ENCODE results near the gene TTLL3.

GRCh38 chr3:9807981-9808344 lies 2.1 kb upstream of the TTLL3 start:
- no peak for TF ChIP-seq YY1 (IDR thresholded peaks at IDR 0.05; ENCODE audit: insufficient read depth, insufficient read length)
- TF ChIP-seq ZNF274 (IDR thresholded peaks at IDR 0.05; ENCODE audit: low read depth, low read length): no peak
- no peak for TF ChIP-seq SUZ12 (IDR thresholded peaks at IDR 0.05; ENCODE audit: extremely low read depth, insufficient read depth, insufficient read length)
